Measurements from ENCODE around the gene EIPR1.

Gene EIPR1

DNA sequence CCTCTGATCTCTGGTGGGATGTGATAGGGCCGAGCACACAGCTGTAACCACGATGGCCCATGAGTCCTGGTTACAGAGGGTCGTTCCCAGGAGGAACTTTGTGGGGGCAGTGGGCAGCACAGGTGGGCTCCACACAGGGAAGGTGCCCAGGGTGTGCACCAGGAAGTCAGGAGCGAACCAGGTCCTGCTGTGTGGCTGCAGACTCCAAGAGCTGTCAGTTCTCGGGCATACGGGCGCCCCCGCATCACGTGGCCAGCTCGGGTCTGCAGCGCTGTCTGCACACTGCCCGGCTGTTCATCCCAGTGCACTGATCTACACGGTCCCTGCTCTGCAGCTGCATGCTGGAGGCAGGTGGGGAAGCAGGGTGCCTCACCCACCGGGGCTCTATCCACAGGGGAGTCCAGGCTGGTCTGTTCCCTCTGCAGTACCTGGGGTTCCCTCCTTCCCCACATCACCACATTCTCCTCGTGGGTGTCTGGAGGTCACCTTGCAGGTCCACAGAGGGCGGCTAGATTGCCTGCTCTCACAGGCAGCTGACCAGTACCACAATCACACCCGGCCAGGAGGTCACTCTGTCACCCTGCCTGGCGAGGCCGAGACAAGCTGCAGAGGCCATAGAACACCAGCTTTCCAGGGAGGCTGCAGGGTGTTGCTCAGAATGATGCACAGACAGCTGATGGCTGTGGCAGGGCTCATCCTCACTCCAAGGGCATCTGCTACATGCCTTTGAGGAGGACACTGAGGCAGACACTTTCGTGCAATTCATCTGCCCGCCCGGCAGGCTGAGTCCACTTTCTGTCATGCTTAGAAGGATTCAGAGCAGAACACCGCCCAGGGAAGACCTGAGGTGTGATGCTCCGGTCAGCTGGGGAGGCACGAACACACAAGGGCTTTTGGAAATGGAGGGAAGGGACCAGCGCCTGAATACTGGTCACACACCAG lies 202.7 kb downstream of the EIPR1 start:
- no peak for DNase-seq (ENCODE audit: low spot score)

DNA sequence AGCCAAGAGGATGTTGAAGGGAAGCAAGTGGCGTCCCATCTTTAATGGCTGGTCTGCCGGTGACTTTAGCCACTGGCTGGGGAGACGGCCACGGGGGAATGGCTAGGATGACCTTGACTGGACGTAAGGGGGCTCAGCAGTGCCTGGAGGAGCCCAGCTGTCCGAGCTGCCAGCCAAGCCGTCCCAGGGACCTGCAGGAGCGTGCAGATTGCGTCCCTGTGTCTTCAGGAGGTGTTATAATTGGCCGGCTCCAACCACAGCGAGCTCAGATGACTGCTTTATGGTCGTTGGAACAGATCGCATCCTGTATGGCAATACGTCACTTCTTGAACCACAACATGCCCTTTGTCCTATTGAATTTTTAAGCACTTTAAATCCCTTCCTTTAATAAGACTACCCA lies 204.6 kb downstream of the EIPR1 start:
- no peak for DNase-seq (ENCODE audit: low spot score)

DNA sequence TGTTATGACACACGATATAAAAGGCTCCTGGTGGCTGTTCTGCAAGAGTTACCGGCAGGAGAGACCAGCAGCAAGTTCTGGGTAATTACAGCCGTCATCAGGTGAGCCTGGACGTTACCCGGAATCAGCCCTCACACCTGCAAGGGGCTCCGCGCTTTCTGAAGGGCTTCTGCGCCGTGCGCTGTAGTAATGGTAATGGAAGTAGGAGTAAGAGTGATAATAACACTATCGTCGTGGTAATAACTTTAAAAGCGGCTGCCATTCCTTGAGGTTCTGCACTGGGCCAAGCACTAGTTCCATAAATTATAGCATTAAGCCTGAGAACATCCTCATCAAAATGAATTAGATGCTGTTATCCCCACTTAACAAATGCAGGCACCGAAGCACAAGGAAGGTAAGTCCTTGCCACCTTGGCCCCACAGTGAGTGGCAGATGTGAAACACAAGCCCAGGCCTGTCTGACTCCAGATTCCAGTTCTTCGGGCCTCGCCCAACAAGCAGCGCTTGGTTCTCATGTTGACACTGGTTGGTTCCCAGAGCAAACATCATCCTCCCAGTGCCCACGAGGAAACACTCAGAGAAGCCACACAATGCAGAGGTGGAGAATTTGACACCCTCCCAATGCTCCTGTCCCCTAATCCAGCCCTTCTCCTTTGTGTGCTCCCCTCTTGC lies 205.2 kb downstream of the EIPR1 start:
- DNase-seq (ENCODE audit: low spot score): no peak

DNA sequence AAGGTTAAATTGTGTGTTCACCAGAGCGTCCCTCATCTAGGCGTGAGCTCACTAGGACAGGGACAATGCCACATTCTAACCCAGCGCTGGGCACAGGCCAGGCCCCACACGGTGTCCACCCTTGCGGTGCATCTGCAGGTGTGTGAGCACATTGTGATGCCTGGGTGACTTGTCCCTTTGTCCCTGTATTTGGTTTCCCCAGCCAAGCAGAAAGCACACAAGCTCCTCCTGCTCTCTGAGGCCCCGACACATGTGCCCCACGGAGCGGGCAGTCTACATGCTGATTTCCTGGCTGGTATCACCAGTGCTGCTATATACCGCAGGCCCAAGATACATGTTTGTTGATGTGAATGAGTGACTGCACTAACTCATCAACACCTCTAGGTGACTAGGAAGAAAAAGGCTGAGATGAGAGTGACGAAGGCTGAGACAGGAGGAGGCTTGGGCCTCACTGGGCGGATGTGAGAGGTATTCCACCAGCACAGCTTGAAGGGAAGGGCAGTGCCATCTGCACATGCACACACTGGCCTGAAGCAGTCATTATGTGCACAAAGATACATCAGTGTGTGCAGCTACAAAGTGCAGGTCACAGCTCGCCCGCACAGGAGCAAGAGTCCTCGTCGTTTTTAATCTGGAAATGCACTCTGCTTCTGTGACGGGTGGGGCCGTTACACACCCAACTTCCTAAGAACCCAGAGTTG lies 205.9 kb downstream of the EIPR1 start:
- no peak for DNase-seq (ENCODE audit: low spot score)

- DNase-seq (ENCODE audit: low spot score): no peak
Observed at GRCh38 chr2:3170792-3171455, 206.7 kb downstream of the EIPR1 start.

- DNase-seq (ENCODE audit: low spot score): peak; percentile 65
Observed at GRCh38 chr2:3169106-3169870, 208.3 kb downstream of the EIPR1 start.

- peak; percentile 80 for DNase-seq (ENCODE audit: low spot score)
Observed at GRCh38 chr2:3168230-3168891, 209.3 kb downstream of the EIPR1 start.

DNA sequence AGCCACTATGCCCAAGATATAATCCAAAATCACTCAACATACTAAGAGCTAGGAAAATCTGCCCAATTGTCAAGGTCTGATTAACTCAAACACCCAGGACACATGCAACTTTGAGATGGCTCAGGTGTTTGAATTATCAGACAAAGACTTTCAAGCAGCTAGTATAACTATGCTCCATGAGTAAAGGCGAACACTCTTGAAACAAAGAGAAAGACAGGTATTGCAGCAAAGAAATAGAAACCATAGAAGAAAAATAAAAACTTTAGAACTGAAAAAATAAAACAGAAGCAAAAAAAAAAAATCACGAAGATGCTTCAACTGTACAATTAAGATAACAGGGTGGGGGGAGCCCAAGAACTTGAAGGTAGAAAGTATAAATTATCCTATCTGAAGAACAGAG lies 214.2 kb downstream of the EIPR1 start:
- no peak for DNase-seq (ENCODE audit: low spot score)

DNA sequence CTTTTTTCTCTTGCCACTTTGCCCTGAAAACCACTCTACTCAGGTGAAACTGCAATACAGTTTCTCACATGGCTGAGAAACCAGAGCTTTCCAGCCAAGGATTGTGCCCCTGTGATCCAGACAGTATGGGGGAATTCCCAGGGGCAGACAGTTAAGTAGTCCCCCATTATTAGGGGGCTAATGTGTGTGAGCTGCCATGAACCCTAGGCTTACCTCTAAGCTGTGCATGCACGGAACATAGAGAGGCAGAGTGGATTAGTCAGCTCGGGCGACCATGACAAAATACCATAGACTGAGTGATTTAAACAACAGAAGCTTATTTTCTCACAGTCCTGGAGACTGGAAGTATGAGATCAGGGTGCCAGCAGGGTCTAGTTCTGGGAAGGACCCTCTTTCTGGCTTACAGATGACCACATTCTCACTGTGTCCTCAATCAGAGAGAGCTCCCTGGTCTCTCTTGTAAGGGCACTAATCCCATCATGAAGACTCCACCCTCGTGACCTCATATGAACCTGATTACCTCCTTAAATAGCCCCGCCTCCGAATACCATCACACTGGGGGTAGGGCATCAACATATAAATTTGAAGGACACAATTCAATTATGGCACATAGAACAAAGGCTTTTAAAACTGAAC lies 215.1 kb downstream of the EIPR1 start:
- DNase-seq (ENCODE audit: low spot score): no peak

- DNase-seq (ENCODE audit: low spot score): no peak
Observed at GRCh38 chr2:3160751-3161330, 216.8 kb downstream of the EIPR1 start.

DNA sequence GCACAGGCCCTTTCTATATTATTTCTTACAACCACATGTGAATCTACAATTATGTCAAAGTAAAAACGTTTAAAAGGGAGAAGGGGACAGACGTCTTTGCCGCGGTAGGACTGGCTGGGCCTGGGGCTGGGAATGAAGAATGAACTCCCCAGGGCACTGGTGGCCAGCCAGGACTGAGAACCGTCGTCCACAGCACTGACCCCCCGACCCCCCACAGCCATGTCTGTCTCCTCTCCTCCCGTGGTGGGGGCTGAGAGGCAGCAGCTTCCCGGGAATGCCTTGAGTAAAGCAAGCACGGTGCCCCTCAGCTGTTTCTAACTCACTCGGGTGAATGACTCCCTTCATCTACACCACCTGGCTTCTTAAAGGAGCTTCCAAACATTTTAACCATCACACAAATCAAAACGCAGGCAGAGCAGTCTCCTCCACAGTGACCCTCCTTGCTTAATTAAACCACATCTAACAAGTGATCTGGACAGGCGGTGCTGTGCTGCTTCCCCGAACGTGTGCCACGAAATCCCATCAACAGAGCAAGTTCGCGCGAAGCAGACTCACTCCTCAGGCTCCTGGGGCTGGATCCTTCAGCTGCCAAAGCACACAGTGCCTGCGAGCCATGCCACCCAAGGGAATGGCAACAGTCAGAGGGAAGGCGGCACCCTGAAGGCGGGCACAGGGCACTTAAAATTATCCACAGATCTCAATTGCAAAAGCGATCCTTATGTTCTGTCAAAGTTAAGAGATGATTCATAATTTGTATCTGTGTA lies 217.7 kb downstream of the EIPR1 start:
- DNase-seq (ENCODE audit: low spot score): no peak

DNA sequence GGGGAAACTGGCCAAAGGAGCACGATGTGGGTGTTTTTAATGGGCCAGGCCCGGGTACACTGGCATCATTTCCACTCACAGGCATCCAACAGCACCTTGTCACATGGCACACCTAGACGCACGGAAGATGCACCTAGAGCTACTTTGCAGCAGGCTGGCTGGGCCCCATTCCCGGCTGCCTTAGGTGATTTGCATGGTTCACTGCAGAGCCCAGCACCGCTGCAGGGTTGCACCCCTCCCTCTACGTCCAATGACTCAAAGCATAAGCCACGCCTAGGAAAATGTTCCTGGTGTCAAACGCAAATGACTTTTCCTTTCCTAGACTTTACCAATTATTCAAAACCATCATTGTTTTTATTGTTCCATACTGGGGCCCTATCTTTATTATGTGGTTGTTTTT lies 222.9 kb downstream of the EIPR1 start:
- DNase-seq (ENCODE audit: low spot score): peak; percentile 13

DNA sequence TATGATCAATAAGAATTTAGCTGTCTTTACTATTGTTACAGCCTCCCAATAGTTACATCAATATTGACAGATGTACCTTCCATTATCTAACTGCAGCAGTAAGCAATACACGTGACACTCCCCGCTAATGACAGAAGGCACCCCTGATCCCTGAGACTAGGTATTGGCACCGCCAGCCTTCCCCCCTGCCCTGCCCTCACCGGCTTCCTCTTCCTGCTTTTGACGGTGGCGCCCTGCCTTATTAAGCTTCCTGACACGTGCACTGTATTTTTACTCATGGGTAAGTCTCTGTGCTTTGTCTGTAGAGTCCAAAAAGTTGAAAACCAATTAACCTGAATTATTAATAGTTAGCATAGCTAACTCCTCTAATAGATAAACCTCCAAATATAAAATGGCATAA lies 223.5 kb downstream of the EIPR1 start:
- DNase-seq (ENCODE audit: low spot score): no peak

- peak; percentile 59 for DNase-seq (ENCODE audit: low spot score)
Observed at GRCh38 chr2:3151153-3151918, 226.3 kb downstream of the EIPR1 start.

DNA sequence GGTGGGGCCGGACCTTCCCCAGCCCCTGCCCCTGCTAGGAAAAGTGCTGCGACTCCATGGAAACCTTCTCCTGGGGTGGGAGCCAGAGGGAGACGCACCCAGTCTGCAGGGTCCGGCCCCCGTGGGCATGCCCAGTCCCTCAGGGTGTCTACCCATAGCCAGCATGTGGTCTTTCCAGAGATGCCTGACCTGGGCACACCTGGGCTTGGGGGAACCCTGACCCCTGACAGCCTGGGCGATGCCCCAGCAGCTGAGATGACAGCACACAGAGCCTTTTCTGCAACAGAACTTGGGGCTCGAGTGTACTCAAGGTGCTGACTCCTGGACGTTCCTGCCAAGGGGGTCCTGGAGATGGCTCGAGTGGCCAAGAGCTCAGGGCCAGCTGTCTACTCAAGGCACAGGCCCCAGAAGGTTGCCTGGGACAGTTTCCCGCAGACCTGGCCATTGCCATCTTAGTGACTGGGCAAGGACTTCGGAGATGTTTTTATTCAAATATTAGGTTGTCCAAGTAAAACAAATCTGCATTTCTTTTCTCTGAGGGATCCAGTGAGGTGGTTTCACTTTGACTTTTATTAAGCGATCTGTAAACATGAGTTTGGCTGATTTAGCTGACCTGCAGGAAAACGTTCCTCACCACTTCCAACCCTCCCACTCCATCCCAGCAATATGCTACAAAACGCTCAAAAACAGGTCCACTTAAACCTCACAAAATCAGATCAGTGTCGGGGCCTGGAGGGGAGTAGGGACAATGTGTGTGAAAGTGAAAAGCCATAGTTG lies 228.0 kb downstream of the EIPR1 start:
- DNase-seq (ENCODE audit: low spot score): no peak

DNA sequence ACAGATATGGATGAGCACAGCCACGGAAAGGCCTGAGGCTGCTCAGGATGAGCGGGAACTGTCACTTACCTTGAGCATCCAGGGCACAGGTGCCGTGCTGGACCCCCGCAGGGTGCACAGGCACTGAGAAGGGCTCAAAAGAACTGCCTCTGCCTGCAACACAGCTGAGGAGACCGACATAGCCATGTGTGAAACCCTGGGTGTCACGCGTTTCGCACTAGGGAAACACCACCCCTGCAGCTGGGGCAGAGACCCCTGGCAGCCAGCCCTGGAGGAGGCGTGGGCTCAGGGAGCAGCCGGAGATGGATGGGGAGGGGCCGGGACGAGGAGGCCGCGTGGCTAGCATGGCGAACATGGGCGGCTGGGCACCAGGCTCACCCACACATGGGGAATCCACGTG lies 228.9 kb downstream of the EIPR1 start:
- DNase-seq (ENCODE audit: low spot score): no peak

DNA sequence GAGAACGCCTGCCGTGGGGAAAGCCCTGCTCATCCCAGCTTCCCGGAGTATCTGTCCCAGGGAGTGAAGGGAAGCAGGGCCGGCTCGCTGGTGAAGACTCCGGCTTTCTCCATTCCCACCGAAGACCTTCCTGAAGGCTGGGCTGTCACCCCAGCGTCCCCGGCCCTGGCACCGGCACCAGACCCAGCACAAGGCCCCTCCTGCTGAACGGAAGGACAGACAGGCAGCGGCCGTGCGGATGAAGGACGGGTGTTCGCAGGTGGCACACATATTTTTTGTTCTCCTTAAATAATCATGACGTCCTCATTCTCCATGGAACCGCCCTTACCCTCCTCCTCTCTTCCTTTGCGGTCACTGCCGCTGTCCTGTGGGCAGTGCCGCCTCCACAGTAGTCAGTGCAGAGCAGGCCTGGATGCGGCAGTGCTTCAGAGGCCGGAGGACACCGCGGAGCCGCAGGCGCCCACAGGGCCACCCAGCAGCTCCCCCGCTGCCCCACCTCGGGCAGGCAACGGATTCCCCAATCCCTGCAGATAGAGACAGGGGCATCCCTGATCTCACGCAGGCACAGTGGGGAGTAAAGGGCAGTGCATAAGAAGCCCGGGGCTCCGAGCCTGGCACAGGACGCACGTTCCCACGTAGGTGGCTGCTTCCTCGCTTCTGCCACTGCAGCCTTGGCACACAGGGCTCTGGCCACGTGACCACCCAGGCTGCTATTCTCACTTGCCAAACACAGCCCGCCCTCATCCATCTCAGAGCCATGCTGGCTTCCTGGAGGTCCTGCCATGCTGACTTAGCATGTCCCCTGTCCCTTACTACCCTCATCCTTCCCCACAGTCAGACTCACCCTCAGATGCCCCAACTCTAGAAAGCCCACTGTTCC lies 229.7 kb downstream of the EIPR1 start:
- DNase-seq (ENCODE audit: low spot score): no peak
